Activated effector memory CD4-positive, alpha-beta T cell treated with anti-CD3 and anti-CD28 coated beads, Interleukin-2, amount 50 U/mL, for 16 hours (primary cell): Measurements from ENCODE around the gene LEO1.

Source experiments
- DNase-seq: peaks from one replicate; pipeline ENCODE4 v3.0.0-alpha.2; 2020

Gene LEO1

GRCh38 chr15:51971375-51972133 is at the start of gene LEO1:
Gene LEO1 (minus strand): TSS chr15:51971778. CDS start chr15:51971745, 33 bp downstream.
- peak; percentile 95 for DNase-seq

- peak; percentile 87 for DNase-seq
Measured at GRCh38 chr15:52021128-52021671, 49.6 kb upstream of the LEO1 start.

- no peak for DNase-seq
Measured at GRCh38 chr15:52020221-52021085, 48.9 kb upstream of the LEO1 start.

GRCh38 chr15:52019394-52020220 is 48.0 kb upstream of the LEO1 start:
- peak; percentile 88 for DNase-seq

GRCh38 chr15:52018693-52019393 is 47.3 kb upstream of the LEO1 start, which contains the start of gene MAPK6:
Gene MAPK6 (plus strand): TSS chr15:52019219. CDS start chr15:52046461, 27,242 bp downstream.
- DNase-seq, result peak; percentile 97

- DNase-seq, result no peak
Measured at GRCh38 chr15:52018244-52018643, 46.7 kb upstream of the LEO1 start.

GRCh38 chr15:52016316-52016715 is 44.7 kb upstream of the LEO1 start:
- no peak for DNase-seq

- DNase-seq, result no peak
Measured at GRCh38 chr15:52014616-52015015, 43.0 kb upstream of the LEO1 start.

- DNase-seq, result no peak
Measured at GRCh38 chr15:52013151-52013791, 41.7 kb upstream of the LEO1 start.

GRCh38 chr15:52012210-52012609 is 40.6 kb upstream of the LEO1 start:
- no peak for DNase-seq

GRCh38 chr15:52011711-52012144 is 40.1 kb upstream of the LEO1 start:
- DNase-seq, result no peak

GRCh38 chr15:52010633-52011595 is 39.3 kb upstream of the LEO1 start:
- peak; percentile 76 for DNase-seq

- DNase-seq, result no peak
Measured at GRCh38 chr15:52008698-52009434, 37.3 kb upstream of the LEO1 start.

GRCh38 chr15:52008359-52008697 is 36.8 kb upstream of the LEO1 start:
- no peak for DNase-seq

- DNase-seq, result no peak
Measured at GRCh38 chr15:52006702-52007340, 35.2 kb upstream of the LEO1 start.

GRCh38 chr15:52005748-52006701 is 34.4 kb upstream of the LEO1 start:
- DNase-seq, result no peak

- no peak for DNase-seq
Measured at GRCh38 chr15:52004806-52005205, 33.2 kb upstream of the LEO1 start.

- DNase-seq, result no peak
Measured at GRCh38 chr15:52003710-52004109, 32.1 kb upstream of the LEO1 start.
